Stimulated activated CD8-positive, alpha-beta memory T cell treated with anti-CD3 and anti-CD28 coated beads, Interleukin-15, amount 100 ng/mL, for 24 hours (primary cell): Measurements from ENCODE around the gene CH25H.
"Not testable (repeated sequence)": the region's sequence is repeated elsewhere in the genome, so short reads cannot be mapped to it uniquely, and the experiment has no call there.

Experiments
- DNase-seq: peaks from one replicate; pipeline ENCODE4 v3.0.0-alpha.2; 2020; ENCODE audit warnings: low read depth

Gene CH25H

GRCh38 chr10:89207181-89207800 lies at the start of gene CH25H:
Gene CH25H, minus strand, starts transcription at chr10:89207317. Its CDS starts 25 bp downstream, at chr10:89207292.
- DNase-seq, result no peak

GRCh38 chr10:89256340-89256739 lies 49.2 kb upstream of the CH25H start:
- DNase-seq, result no peak

- no peak for DNase-seq
Measured at GRCh38 chr10:89255793-89256192, 48.7 kb upstream of the CH25H start.

- DNase-seq, result not testable (repeated sequence)
Measured at GRCh38 chr10:89255091-89255579, 48.0 kb upstream of the CH25H start.

- DNase-seq, result no peak
Measured at GRCh38 chr10:89252225-89252585, 45.1 kb upstream of the CH25H start.

- peak; percentile 79 for DNase-seq
Measured at GRCh38 chr10:89251409-89252224, 44.5 kb upstream of the CH25H start, which contains the start of gene LIPA. Gene LIPA, minus strand, starts transcription at chr10:89251775. Its CDS starts 4,127 bp downstream, at chr10:89247648.

- no peak for DNase-seq
Measured at GRCh38 chr10:89250865-89251408, 43.8 kb upstream of the CH25H start.

- no peak for DNase-seq
Measured at GRCh38 chr10:89248990-89249389, 41.9 kb upstream of the CH25H start.

- DNase-seq, result not testable (repeated sequence)
Measured at GRCh38 chr10:89247623-89248022, 40.5 kb upstream of the CH25H start.

- DNase-seq, result no peak
Measured at GRCh38 chr10:89245802-89246201, 38.7 kb upstream of the CH25H start.

GRCh38 chr10:89242840-89243568 lies 35.9 kb upstream of the CH25H start:
- no peak for DNase-seq

- no peak for DNase-seq
Measured at GRCh38 chr10:89242345-89242684, 35.2 kb upstream of the CH25H start.

GRCh38 chr10:89241486-89242344 lies 34.6 kb upstream of the CH25H start:
- no peak for DNase-seq

GRCh38 chr10:89241026-89241425 lies 33.9 kb upstream of the CH25H start:
- no peak for DNase-seq

- no peak for DNase-seq
Measured at GRCh38 chr10:89240519-89240918, 33.4 kb upstream of the CH25H start.

GRCh38 chr10:89238956-89239644 lies 32.0 kb upstream of the CH25H start:
- no peak for DNase-seq

GRCh38 chr10:89237849-89238248 lies 30.7 kb upstream of the CH25H start:
- no peak for DNase-seq

GRCh38 chr10:89236226-89236797 lies 29.2 kb upstream of the CH25H start:
- DNase-seq, result no peak

GRCh38 chr10:89235073-89235798 lies 28.1 kb upstream of the CH25H start:
- no peak for DNase-seq

GRCh38 chr10:89233033-89233432 lies 25.9 kb upstream of the CH25H start:
- no peak for DNase-seq
